HUES48 (cell line): Measurements from ENCODE around the gene ALDH1A1.

Experiments used
- H3K27ac ChIP-seq: one replicate; pipeline ENCODE4 v1.7.0; 2013; ENCODE audit warnings: low read depth, low read length, inconsistent platforms
- H3K27me3 ChIP-seq: 2 replicates; pipeline ENCODE4 v1.6.1; 2013; ENCODE audit warnings: mild to moderate bottlenecking, low read length; ENCODE audit not compliant: control insufficient read depth, insufficient read depth
- H3K36me3 ChIP-seq: 2 replicates; pipeline ENCODE4 v1.6.1; 2013; ENCODE audit warnings: low read length; ENCODE audit not compliant: control insufficient read depth, insufficient read depth
- H3K4me1 ChIP-seq: 2 replicates; pipeline ENCODE4 v1.6.1; 2013; ENCODE audit warnings: mild to moderate bottlenecking, low read length; ENCODE audit not compliant: control insufficient read depth, insufficient read depth
- H3K4me3 ChIP-seq: 2 replicates; pipeline ENCODE4 v1.5.1; 2013; ENCODE audit warnings: mild to moderate bottlenecking, low read depth, low read length
- H3K9ac ChIP-seq: 2 replicates; pipeline ENCODE4 v1.6.1; 2013; ENCODE audit warnings: mild to moderate bottlenecking, low read depth, low read length, moderate library complexity
- H3K9me3 ChIP-seq: 2 replicates; pipeline ENCODE4 v1.6.1; 2013; ENCODE audit warnings: low read length; ENCODE audit not compliant: control insufficient read depth, insufficient read depth

ALDH1A1 gene

DNA sequence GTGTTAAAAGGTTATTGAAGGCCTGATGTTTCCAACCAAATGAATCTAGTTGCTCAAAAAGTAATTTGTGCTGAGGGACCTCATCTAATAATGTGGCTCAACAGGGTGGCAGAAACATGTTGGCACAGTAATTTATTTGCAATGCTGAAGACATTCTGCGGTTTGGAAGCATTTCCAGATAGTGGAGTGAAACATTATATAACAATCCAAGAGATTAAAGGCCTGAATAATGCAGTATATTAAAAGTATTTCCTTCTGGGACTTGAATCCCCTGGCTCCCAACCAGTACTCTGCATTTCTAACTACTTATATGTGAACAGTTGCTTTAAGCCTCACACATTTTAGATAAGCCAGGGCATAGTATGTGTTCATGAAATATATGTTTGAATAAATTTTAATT is 25.9 kb upstream of the ALDH1A1 start:
- 0 out of 2 replicates have a peak, but pooled peaks cover 6% of the 10 kb centered on the region for H3K4me1 ChIP-seq
- no peaks in the 10 kb centered on the region for H3K36me3 ChIP-seq
- no peaks in the 10 kb centered on the region for H3K27me3 ChIP-seq
- H3K9ac ChIP-seq, result no peak overlapping the region
- no peak overlapping the region for H3K4me3 ChIP-seq
- H3K9me3 ChIP-seq, result no peaks in the 10 kb centered on the region
- no peak overlapping the region for H3K27ac ChIP-seq

DNA sequence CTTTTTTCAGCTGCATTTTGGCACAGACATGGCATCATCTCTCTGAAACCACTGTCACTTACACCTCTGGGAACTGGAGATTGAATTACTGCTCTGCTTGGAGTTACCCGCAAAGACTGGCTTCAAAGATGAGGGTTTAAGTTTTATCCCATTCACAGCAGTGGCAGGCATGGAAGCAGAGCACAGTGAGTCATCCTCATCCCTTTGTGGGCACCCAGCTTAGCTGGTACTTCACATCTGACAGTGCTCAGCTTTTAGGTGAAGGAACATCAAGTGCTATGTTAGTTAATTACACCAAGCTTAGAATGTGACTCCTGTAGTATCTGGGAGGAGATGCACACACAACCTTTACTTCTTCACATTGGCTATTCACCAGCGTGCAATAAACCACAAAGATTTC is 24.8 kb upstream of the ALDH1A1 start:
- Histone ChIP-seq H3K27ac (no peak overlapping the region), H3K36me3 (no peaks in the 10 kb centered on the region), H3K4me3 (no peak overlapping the region), H3K9me3 (no peaks in the 10 kb centered on the region), H3K9ac (no peak overlapping the region), H3K27me3 (no peaks in the 10 kb centered on the region), H3K4me1 (0 out of 2 replicates have a peak, but pooled peaks cover 6% of the 10 kb centered on the region)

DNA sequence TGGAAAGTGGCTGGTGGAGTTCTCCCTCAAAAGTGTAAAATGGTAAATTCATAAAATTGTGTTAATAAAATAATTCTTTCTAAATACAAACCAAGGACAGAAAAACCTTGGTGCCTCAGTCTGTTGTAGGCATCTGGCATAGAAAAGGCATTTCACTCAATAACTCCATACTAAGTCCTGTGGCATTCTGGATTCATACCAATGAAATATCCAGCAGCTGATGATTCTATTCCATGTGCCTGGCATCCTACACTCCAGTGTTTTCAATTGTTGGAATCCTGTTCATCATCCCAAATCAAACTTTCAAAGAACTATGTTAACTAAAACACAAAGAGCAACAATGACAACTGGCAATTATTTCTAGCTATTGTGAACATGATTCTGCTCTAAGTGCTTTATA is 21.6 kb upstream of the ALDH1A1 start:
- H3K27me3 ChIP-seq, result no peaks in the 10 kb centered on the region
- H3K9ac ChIP-seq, result no peak overlapping the region
- H3K36me3 ChIP-seq, result no peaks in the 10 kb centered on the region
- H3K4me1 ChIP-seq, result 0 out of 2 replicates have a peak, but pooled peaks cover 5% of the 10 kb centered on the region
- H3K9me3 ChIP-seq, result no peaks in the 10 kb centered on the region
- no peak overlapping the region for H3K27ac ChIP-seq
- no peak overlapping the region for H3K4me3 ChIP-seq

DNA sequence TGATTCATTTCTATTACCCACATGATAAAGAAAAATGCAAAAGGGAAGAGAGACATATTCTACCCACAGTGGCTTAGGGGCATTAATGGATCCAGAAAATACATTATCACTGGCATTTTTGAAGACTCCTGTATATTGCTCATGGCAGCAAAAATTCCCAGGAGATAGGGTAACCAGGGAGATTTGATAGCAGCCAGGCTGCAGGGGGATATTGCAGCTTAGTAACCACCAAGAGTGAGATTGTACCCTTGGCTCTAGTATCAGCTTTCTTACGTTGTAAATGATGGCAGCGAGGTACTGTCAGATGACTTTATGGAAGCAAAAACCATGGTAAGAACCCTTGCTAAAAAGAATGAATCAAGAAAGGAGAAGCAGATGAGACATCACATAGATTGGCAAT is 19.8 kb upstream of the ALDH1A1 start:
- H3K9me3 ChIP-seq, result no peaks in the 10 kb centered on the region

DNA sequence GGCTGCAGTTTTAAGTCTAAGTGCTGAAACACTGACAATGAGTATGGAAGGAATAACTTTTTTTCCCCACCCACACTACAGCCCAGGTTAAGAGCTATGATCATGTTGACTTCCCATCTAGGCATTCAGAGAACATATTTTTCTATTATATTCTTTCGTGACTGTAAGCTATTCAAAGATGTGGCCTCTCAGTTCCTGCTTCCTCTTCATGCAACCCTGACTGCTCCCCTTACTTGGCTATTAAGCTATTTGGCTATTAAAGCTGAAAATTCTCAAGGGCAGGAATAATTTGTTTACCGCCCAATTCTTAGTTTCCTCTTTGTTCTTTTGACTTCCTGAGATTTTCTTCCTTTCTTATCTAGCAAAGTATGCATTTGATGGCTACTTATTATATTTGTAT is 18.6 kb upstream of the ALDH1A1 start:
- Histone ChIP-seq H3K4me3 (no peak overlapping the region), H3K4me1 (no peaks in the 10 kb centered on the region), H3K9ac (no peak overlapping the region), H3K27ac (no peak overlapping the region), H3K36me3 (no peaks in the 10 kb centered on the region), H3K27me3 (no peaks in the 10 kb centered on the region), H3K9me3 (no peaks in the 10 kb centered on the region)

More for the DNA sequence above, 19.8 kb upstream of the ALDH1A1 start:
- H3K36me3 ChIP-seq, result no peaks in the 10 kb centered on the region
- H3K27me3 ChIP-seq, result no peaks in the 10 kb centered on the region
- H3K4me3 ChIP-seq, result no peak overlapping the region
- H3K27ac ChIP-seq, result no peak overlapping the region
- no peaks in the 10 kb centered on the region for H3K4me1 ChIP-seq
- H3K9ac ChIP-seq, result no peak overlapping the region

DNA sequence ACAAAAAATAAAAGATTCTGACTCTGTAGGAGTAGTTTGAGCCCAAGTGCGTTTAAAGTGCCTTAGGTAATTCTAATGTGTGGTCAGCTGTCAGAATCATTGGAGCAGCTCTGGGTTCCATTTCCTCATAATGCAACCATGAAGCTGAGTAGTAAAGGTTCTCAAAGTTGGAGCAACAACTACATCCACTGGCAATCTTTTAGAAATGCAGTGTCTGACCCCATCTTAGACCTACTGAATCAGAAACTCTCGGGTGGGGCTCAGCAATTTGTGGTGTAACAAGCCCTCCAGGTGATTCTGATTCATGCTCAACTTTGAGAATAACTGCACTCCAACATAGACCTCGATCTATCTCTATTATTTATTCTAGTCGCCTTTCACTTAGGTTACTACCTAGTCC is 7.6 kb upstream of the ALDH1A1 start:
- peaks cover 10% of the 10 kb centered on the region; the same call in 1 of the 2 replicates for H3K9me3 ChIP-seq
- H3K27me3 ChIP-seq, result no peaks in the 10 kb centered on the region
- H3K4me3 ChIP-seq, result no peak overlapping the region
- no peak overlapping the region for H3K27ac ChIP-seq
- no peaks in the 10 kb centered on the region for H3K36me3 ChIP-seq
- H3K9ac ChIP-seq, result no peak overlapping the region
- H3K4me1 ChIP-seq, result no peaks in the 10 kb centered on the region

DNA sequence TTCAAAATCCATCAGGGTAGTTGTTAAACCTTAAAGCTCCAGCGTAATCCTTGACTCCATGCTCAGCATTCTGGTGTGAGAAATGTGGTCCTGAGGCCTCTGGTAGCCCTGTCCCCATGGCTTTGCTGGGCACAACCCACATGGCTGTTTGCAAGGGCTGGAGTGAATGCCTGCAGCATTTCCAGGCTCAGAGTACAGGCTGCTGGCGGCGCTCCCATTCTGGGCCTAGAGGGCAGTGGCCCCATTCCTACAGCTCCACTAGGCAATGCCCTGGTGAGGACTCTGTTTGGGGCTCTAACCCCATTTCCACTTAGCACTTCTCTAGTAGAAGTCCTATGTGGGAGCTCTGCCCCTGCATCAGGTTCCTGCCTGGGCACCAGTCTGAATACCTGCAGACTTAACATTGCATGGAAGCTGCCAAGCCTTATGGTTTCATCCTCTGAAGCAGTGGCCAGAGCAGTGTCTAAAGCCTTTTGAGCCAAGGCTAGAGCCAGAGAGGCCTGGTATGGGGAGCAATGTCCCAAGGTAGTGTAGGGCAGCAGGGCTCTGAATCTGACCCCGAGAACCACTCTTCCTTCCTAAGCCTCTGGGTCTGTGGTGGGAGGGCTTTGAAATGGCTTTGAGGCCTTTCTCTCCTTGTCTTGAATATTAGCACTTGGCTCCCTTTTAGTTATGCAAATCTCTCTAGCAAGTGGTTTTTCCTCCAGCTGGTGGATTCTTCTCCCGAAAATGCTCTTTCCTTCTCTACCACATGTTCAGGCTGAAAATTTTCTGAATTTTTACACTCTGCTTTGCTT is 5.8 kb upstream of the ALDH1A1 start:
- Histone ChIP-seq H3K4me1 (no peaks in the 10 kb centered on the region), H3K9ac (no peak overlapping the region), H3K9me3 (peaks cover 10% of the 10 kb centered on the region; the same call in 1 of the 2 replicates)

DNA sequence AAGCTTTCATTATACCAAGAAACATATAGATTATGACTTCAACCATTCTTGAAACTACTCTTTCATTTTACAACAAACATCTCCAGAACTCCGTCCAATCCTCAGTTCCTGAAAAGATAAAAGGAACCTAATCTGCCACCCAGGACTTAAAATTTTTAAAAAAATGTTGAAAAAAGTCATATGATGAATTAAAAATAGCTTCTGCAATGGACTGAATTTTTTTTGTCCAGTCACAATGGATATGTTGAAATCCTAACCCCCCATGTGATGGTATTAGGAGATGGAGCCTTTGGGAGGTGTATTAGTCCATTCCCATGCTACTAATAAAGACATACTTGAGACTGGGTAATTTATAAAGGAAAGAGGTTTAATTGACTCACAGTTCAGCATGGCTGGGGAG is 2.7 kb upstream of the ALDH1A1 start:
- no peak overlapping the region for H3K4me3 ChIP-seq
- H3K27ac ChIP-seq, result no peak overlapping the region
- no peaks in the 10 kb centered on the region for H3K27me3 ChIP-seq

More for the DNA sequence above, 5.8 kb upstream of the ALDH1A1 start:
- no peaks in the 10 kb centered on the region for H3K27me3 ChIP-seq
- H3K27ac ChIP-seq, result peak overlapping the region; percentile 24
- no peaks in the 10 kb centered on the region for H3K36me3 ChIP-seq
- no peak overlapping the region for H3K4me3 ChIP-seq

DNA sequence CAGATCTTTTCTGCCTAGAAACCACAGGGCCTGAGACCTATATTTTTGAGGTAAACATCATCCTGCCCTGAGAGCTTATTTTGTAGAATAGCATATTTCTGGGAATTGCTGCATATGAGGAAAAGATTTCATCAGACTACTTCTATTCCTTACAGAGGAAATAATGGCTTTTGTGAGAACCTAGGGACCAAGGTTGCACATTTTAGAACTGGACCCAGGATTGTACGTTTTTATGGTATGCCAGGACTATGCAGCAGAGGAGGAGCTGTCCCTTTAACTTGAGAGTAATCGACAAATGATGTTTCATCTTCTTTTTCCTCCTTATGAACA is 2.2 kb upstream of the ALDH1A1 start:
- H3K4me1 ChIP-seq, result peaks cover 19% of the 10 kb centered on the region
- H3K36me3 ChIP-seq, result no peaks in the 10 kb centered on the region
- H3K27me3 ChIP-seq, result no peaks in the 10 kb centered on the region
- H3K4me3 ChIP-seq, result no peak overlapping the region
- no peak overlapping the region for H3K9ac ChIP-seq
- H3K9me3 ChIP-seq, result peaks cover 10% of the 10 kb centered on the region; the same call in 1 of the 2 replicates
- H3K27ac ChIP-seq, result no peak overlapping the region

More for the DNA sequence above, 2.7 kb upstream of the ALDH1A1 start:
- no peaks in the 10 kb centered on the region for H3K36me3 ChIP-seq
- no peak overlapping the region for H3K9ac ChIP-seq
- peaks cover 10% of the 10 kb centered on the region; the same call in 1 of the 2 replicates for H3K9me3 ChIP-seq
- peaks cover 19% of the 10 kb centered on the region for H3K4me1 ChIP-seq

DNA sequence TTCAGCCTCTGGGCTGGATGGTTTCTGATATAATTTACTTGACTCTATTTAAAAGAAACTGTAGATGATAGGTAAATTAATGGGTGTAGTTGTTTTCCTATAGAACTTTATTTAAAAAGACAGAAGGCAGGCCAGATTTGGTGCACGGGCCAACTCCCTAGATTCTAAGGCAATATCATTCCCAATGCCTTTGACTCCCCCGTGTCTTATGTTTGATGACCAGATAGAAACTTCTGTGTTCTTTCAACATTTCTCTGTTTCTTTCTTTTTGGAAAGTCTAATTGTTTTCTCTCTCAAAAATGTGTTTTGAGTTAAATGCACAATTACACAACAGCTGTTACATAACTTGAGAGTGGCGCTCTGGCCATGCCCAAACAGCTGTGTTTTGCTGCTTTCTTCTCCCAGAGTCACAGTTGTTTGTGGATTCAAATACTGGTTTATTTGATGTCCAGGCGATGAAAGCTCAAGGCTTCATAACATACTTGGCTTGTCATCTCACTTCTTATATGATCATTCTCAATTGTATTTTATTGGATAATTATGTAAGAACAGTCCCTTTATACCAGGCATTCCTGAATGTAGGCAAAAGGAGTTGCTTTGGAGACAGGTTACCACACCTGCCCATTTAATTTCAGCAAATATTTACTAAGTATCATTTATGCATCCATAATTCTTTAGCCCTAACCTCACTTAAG is 1.7 kb upstream of the ALDH1A1 start:
- Histone ChIP-seq H3K4me3 (no peak overlapping the region), H3K9me3 (peaks cover 10% of the 10 kb centered on the region; the same call in 1 of the 2 replicates), H3K36me3 (no peaks in the 10 kb centered on the region), H3K27me3 (no peaks in the 10 kb centered on the region), H3K4me1 (peaks cover 19% of the 10 kb centered on the region), H3K9ac (no peak overlapping the region), H3K27ac (no peak overlapping the region)

DNA sequence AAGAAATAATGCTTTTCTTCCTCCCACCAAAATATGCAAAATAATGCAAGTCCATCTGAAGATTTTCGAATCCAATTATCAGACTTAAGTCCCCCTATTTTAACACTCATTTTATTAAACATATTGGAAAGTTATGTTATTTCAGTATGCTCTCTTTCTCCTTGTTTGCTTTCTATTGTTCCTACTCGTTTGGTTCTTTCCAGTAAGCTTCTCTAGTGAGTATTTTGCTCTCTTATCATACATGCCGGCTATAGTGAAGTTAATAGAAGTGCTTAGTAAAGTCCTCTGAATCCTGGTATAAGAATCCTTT is 517 bp downstream of the ALDH1A1 start:
- no peak overlapping the region for H3K9ac ChIP-seq
- H3K9me3 ChIP-seq, result no peaks in the 10 kb centered on the region
- H3K27me3 ChIP-seq, result no peaks in the 10 kb centered on the region
- no peak overlapping the region for H3K27ac ChIP-seq
- H3K4me3 ChIP-seq, result no peak overlapping the region
- peaks cover 19% of the 10 kb centered on the region for H3K4me1 ChIP-seq
- no peaks in the 10 kb centered on the region for H3K36me3 ChIP-seq
